GM19395 (cell line): Measurements from ENCODE around the gene PIGN.

Source experiments
- ATAC-seq: cut with Tn5 transposase; IDR thresholded peaks from one replicate; pipeline ENCODE4 v1.9.1; 2021; ENCODE audit warnings: mild to moderate bottlenecking, moderate library complexity; ENCODE audit not compliant: unreplicated experiment

PIGN gene

DNA sequence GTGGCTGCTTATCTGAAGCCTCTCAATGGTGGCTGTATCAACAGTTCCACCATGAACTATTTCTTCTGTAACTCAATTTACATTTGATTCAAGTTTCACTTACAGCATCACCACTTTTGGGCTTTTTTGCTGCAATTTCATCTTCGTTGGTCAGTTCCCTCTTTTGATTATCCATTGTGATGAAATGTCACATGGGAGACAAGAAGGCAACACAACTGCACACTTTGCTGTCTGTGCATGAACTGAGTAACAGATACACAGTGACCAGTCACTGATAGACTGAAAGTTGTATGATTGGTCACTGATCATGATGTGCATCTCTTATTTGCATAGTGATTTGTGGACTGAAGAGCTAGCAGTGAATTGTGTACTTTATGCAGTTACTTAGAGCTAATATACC lies 163.3 kb downstream of the PIGN start:
- no peak for ATAC-seq

DNA sequence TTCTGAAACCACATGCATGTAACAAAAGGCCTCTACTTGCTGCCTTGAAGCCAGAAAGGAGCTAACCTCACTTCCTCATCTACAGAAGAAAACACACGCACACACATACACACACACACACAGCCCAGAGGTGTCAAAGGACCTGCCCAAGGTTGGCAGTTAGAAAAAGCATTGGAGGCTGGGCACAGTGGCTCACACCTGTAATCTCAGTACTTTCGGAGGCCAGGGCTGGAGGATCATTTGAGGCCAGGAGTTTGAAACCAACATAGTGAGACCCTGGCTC lies 168.2 kb downstream of the PIGN start:
- no peak for ATAC-seq

DNA sequence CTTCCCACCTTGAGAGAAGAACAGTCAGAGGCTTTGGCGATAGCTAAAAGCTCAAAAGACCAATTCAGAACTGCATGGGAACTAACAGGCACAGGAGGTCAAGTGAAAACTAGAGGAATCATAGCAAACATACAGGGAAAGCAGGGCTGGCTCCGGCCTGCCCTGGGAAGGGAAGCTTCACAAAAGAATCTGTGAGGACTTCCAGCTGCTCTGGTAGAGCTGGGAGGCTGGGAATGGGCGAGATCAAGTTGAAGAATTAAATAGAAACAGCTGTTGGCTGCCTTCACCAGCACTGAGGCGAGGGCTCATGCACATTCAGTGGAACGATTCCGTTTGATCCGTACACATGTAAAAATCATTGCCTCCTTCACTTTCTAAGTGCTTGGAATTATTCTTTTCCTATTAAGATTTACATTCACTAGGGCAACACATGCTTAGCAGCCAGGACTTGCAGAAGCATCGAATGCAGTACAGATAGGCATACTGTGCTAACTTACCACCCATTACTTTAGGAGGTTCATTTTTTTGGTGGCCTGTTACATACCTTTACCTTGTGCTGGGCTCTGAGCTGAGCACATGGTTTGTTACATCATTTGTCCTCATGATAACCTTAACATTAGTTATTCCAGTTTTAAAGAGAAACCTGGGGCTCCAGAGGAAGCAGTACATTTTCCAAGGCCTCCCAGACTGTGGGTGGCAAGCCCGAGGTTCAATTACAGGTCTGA lies 168.7 kb downstream of the PIGN start:
- ATAC-seq, result no peak

DNA sequence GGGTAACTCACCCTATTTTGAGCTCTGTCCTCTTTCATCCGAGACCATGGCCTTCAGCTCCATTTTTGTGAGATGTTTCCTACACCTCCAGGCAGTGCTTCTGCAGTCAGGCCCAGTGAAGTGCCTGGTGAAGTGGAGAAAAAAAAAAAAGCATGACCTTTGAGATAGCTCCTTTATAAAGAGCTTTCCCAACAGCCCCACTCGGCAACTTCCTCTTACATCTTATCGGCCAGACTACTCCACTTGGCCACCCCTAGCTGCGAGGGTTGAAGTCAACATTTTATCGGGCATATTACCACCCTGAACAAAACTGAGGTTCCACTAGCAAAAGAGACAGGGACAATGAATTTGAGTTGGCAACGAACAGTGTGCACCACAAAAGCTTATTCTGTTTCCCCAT lies 169.2 kb downstream of the PIGN start:
- ATAC-seq, result no peak

DNA sequence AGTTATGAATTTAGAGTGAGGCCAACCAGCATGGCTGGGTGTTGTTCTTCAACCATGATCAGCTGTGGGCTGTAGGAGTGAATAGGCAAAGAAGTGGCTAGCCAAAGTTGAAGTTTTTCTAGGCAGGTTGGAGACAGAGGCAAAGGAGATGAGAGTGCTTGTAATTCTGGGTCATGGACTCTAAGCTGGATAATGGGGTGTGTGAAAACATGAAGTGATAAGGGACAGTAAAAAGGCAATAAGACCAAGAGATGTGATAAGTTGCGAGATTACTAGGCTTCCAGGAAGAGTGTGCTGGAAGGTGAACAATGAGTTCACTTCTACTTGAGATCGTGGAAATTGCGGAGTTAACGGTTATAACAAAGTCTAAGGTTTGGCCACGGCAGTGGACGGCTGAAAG lies 175.4 kb downstream of the PIGN start:
- ATAC-seq, result no peak

DNA sequence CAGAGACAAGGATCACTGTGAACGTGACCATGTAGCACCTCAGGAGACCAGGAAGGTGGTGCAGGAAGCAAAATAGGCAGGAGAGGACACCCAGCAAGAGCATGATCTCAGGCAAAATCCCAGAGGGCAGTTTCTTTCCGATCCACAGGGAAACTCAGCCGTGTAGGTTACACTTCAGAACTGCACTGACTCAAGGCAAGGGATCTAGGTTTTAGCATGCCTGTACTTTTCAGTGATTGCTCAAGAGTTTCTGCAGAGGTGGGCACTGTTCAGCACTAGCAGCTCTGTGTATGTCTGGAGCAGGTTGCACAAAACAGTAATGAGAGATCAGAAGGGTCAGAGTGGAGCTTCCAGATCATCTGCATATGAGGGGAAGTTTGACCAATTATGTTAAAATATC lies 177.3 kb downstream of the PIGN start:
- no peak for ATAC-seq

DNA sequence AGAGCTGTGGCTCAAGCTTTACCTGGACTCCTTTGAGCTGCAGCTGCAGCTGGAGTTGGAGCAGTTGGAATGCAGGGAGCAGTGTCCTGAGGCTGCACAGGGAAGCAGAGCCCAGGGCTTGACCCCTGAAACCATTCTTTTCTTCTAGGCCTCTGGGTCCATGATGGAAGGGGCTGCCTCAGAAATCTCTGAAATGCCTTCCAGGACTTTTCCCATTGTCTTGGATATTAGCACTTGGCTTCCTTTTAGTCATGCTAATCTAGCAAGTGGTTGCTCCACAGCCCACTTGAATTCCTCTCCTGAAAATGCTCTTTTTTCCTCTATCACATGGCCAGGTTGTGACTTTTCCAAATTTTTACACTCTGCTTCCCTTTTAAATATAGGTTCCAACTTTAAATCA lies 185.5 kb downstream of the PIGN start:
- no peak for ATAC-seq

DNA sequence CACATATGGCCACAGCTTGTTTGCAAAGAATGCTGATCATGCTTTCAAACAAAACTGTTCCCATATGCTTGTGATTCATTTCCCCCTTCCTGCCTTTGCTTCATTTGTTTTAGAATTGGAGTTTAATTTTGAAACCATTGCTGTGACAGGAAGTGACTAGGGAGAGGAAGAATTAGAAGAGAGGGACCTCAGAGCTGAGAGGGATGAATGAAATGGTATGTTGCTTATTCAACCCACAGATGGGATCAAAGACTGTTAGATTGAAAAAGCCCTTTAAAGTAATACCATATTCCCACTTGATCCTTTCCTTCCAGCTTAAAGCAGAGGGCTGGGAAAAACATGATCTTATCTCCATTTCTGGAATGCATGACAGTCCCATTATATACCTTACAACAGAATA lies 187.9 kb downstream of the PIGN start:
- no peak for ATAC-seq

DNA sequence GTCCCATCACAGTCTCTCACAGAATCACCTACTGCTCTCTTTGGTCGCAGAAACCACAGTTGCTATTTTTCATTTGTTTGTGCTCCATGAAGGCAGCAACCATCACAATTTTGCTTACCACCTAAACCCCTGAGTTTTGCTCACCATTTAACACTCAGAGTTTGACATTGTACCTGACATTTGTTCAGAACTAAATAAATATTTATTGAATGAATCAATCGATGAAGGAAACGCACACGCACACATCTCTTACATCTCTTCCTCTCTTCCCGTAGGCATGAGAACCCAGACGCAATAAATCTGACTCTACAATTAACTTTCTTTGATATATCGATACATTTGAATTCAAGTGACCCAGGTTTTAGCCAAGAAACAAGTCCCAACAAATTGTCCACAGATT lies 188.5 kb downstream of the PIGN start:
- ATAC-seq, result no peak

DNA sequence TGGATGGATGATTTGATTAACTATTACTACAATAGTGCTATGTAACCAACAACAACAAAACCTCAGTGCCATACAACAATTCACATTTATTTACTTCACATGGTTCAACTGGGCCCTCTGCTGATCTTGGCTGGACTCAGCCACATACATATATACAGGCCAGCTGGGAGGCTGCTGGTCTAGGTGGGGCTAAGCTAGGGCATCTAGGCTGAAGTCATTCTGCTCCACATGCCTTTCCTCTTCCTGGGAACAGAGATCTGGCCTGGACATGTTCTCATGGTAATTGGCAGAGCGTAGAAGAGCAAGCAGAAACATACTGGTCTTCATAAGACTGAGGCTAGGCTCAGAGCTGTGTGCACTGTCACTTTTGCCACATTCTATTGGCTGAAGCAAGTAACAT lies 191.2 kb downstream of the PIGN start:
- no peak for ATAC-seq

DNA sequence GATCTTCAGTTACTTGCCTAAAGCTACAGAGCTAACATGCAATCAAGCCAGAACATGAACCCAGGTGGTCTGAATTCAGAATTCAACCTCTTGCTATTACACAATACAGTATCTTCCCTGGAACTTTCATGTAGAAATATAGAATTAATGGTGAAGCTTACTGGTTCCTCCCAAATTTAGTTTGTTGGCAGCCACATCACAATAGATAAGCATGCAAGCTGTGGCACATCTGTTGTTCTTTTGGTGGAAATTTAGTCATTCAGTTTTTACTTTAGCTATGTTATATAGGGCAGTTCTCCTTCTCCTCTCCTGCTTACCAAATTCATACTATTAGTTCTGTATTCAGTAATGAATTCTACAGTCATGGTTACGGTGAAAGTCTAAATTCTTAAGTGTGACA lies 193.0 kb downstream of the PIGN start:
- no peak for ATAC-seq

DNA sequence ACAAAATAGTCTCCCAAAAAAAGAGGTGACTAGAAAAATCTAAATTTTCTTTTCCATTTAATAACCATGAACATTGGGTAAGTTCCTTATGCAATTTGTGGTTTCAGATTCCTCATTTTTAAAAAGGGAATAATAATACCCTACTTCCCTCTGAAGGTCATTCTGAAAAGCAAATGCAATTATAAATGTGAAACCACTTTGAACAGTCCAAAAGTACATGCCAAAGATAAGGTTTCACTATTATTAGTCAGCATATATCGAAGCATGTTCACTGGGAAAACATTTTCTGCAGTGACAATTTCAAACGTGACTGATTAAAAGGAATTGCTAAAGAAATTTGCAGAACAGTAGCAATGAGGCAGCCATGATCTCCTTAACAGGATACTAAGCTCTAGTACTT lies 193.9 kb downstream of the PIGN start:
- ATAC-seq, result peak; percentile 52

DNA sequence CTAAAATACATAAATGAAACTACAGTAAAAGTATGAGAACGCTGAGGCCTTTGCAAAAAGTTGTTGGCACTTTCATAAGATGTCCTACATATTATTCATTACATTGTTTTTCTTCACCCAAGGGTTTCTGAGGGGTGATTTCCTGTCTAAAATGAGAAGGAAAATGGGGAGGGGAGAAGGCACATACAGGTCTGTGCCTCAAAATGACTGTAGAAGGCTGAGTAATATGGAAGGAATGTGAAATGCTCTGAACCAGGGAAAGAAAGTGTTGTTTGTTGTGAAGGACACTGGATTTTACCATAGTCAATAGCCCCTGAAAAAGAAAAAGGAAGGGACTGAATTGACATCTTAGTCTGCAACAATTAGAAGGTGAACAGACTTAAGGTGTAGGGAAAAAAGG lies 194.6 kb downstream of the PIGN start:
- no peak for ATAC-seq

DNA sequence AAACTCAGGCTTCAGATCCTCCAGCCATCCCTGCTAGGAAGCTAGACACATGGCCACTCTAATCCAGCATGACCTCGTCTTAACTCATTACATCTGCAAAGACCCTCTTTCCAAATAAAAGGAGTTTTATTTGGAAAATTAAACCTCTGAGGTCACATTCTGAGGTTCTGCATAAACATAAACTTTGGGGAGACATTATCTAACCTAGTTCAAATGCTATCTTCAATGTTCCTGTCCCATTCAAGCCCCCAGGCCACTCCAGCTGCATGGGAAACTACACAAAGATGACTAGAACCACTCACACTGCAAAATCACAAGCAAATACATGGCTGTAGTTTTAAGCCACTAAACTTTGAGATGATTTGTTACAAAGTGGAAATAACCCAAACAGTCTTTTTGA lies 195.0 kb downstream of the PIGN start:
- no peak for ATAC-seq

DNA sequence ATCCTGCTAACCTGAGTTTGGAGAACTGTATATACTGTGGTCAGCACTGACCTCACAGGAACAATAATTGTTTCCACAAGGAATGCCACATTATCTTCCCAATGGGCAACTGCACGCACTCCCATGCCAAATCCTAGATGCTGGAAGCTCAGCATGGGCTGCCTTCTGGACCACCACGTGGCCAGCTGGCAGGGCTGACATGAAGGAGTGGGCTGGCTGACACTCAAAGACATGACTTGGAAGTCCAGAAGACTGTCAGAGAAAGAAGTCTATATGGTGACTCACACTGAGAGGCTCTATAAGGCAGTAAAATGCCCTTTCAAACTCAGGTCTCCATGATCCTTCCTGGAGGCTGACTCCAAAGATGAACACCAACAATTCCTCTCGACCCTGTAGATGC lies 195.7 kb downstream of the PIGN start:
- ATAC-seq, result no peak
